Effector memory CD4-positive, alpha-beta T cell (primary cell): Measurements from ENCODE around the gene SUPT6H.

ENCODE experiments used
- DNase-seq, 3 donors: peaks; one replicate each; pipeline ENCODE4 v3.0.0-alpha.2; 2020
- H3K27ac ChIP-seq: 2 replicates; pipeline ENCODE4 v1.7.0; 2013; ENCODE audit warnings: mild to moderate bottlenecking, low read length, moderate library complexity; ENCODE audit not compliant: insufficient read depth, poor library complexity, severe bottlenecking
- H3K27me3 ChIP-seq: replicated peaks from 2 replicates; pipeline ENCODE4 v1.7.0; 2013; ENCODE audit warnings: mild to moderate bottlenecking, low read length; ENCODE audit not compliant: insufficient read depth, control insufficient read depth, poor library complexity, severe bottlenecking
- H3K36me3 ChIP-seq: 2 replicates; pipeline ENCODE4 v1.7.0; 2013; ENCODE audit warnings: mild to moderate bottlenecking, low read length, moderate library complexity; ENCODE audit not compliant: control insufficient read depth, insufficient read depth
- H3K4me1 ChIP-seq: 2 replicates; pipeline ENCODE4 v1.7.0; 2013; ENCODE audit warnings: low read length, mild to moderate bottlenecking; ENCODE audit not compliant: control insufficient read depth, insufficient read depth, poor library complexity, severe bottlenecking
- H3K4me3 ChIP-seq: 2 replicates; pipeline ENCODE4 v1.7.0; 2013; ENCODE audit warnings: low read length, low read depth, mild to moderate bottlenecking; ENCODE audit not compliant: insufficient read depth, poor library complexity, severe bottlenecking
- H3K9me3 ChIP-seq: 2 replicates; pipeline ENCODE4 v1.7.0; 2013; ENCODE audit warnings: mild to moderate bottlenecking, low read length, moderate library complexity; ENCODE audit not compliant: control insufficient read depth

Gene SUPT6H

GRCh38 chr17:28706471-28707338 is 44.7 kb downstream of the SUPT6H start:
- no peak for DNase-seq
- Histone ChIP-seq H3K4me1 (peaks cover 12% of the 10 kb centered on the region), H3K36me3 (peaks cover 19% of the 10 kb centered on the region), H3K27ac (no peak overlapping the region), H3K9me3 (no peaks in the 10 kb centered on the region), H3K4me3 (no peak overlapping the region), H3K27me3 (no peaks in the 10 kb centered on the region)

- H3K9me3 ChIP-seq = no peaks in the 10 kb centered on the region
- H3K27me3 ChIP-seq = no peaks in the 10 kb centered on the region
- H3K4me3 ChIP-seq = no peak overlapping the region
- no peak overlapping the region for H3K27ac ChIP-seq
- peaks cover 15% of the 10 kb centered on the region for H3K4me1 ChIP-seq
- H3K36me3 ChIP-seq = peaks cover 13% of the 10 kb centered on the region
- no peak for DNase-seq
These were observed 45.3 kb downstream of the SUPT6H start for GRCh38 chr17:28707339-28707720.

GRCh38 chr17:28710861-28711722 is 49.1 kb downstream of the SUPT6H start:
- Histone ChIP-seq H3K27ac (peak overlapping the region; percentile 74), H3K9me3 (no peaks in the 10 kb centered on the region), H3K4me3 (peak overlapping the region; percentile 61), H3K4me1 (peaks cover 15% of the 10 kb centered on the region), H3K27me3 (no peaks in the 10 kb centered on the region), H3K36me3 (no peaks in the 10 kb centered on the region)
- DNase-seq = peak; percentile 84 to 85 (median 85)

GRCh38 chr17:28711723-28712031 is 49.7 kb downstream of the SUPT6H start, which contains the start of gene PROCA1:
PROCA1 (minus strand) TSS chr17:28711888; CDS start chr17:28711660, 228 bp downstream.
- Histone ChIP-seq H3K4me3 (peak within 1 kb of the TSS; percentile 61), H3K4me1 (peaks cover 15% of the 10 kb centered on the region), H3K36me3 (no peaks in the 10 kb centered on the region), H3K27ac (peak within 1 kb of the TSS; percentile 74), H3K27me3 (peaks cover under 1% of the 10 kb centered on the region), H3K9me3 (no peaks in the 10 kb centered on the region)
- DNase-seq = no peak

GRCh38 chr17:28712032-28712704 is 50.2 kb downstream of the SUPT6H start:
- Histone ChIP-seq H3K4me1 (peaks cover 15% of the 10 kb centered on the region), H3K4me3 (peak overlapping the region; percentile 61), H3K27me3 (peaks cover 4% of the 10 kb centered on the region), H3K36me3 (no peaks in the 10 kb centered on the region), H3K9me3 (no peaks in the 10 kb centered on the region), H3K27ac (peak overlapping the region; percentile 74)
- DNase-seq = peak; percentile 45 to 59 (median 49)

- no peaks in the 10 kb centered on the region for H3K9me3 ChIP-seq
- H3K4me3 ChIP-seq = no peak overlapping the region
- H3K27me3 ChIP-seq = peaks cover 4% of the 10 kb centered on the region
- H3K4me1 ChIP-seq = peaks cover 18% of the 10 kb centered on the region
- H3K27ac ChIP-seq = no peak overlapping the region
- H3K36me3 ChIP-seq = no peaks in the 10 kb centered on the region
- DNase-seq = no peak
These were observed 50.9 kb downstream of the SUPT6H start for GRCh38 chr17:28712705-28713415.

- Histone ChIP-seq H3K27me3 (peaks cover 4% of the 10 kb centered on the region), H3K27ac (no peak overlapping the region), H3K4me1 (peaks cover 21% of the 10 kb centered on the region), H3K36me3 (no peaks in the 10 kb centered on the region), H3K4me3 (no peak overlapping the region), H3K9me3 (no peaks in the 10 kb centered on the region)
- DNase-seq = no peak
These were observed 52.3 kb downstream of the SUPT6H start for GRCh38 chr17:28714281-28714680.

- Histone ChIP-seq H3K4me1 (peaks cover 26% of the 10 kb centered on the region), H3K27ac (no peak overlapping the region), H3K27me3 (peaks cover 4% of the 10 kb centered on the region), H3K4me3 (no peak overlapping the region), H3K9me3 (no peaks in the 10 kb centered on the region), H3K36me3 (no peaks in the 10 kb centered on the region)
- no peak for DNase-seq
These were observed 53.2 kb downstream of the SUPT6H start for GRCh38 chr17:28715217-28715616.

- Histone ChIP-seq H3K4me1 (peaks cover 27% of the 10 kb centered on the region), H3K9me3 (no peaks in the 10 kb centered on the region), H3K27ac (no peak overlapping the region), H3K27me3 (peaks cover 4% of the 10 kb centered on the region), H3K4me3 (no peak overlapping the region), H3K36me3 (no peaks in the 10 kb centered on the region)
- no peak for DNase-seq
These were observed 55.0 kb downstream of the SUPT6H start for GRCh38 chr17:28716740-28717577.
